PC-3 (cell line): ENCODE data around the gene TGFA. TPM values are rescaled to one million over a fixed set of nuclear protein-coding genes. Genes with fewer than 3 reads are reported as not detected.
A peak's percentile ranks its signal among the peaks of the same experiment; 100 is the strongest.

Experiments
- ATAC-seq: fragments of 200-7000 bp; cut with Tn5 transposase; 2 replicates; pipeline ENCODE4 v1.9.1; 2020; ENCODE audit warnings: mild to moderate bottlenecking, moderate library complexity
- BruUV-seq: library from RNA; stranded (reverse); fragments of 400-500 nt; replicated peaks from 2 replicates; lab custom pipeline; 2021; lab: Mats Ljungman, UMichigan
- CTCF ChIA-PET: fragments of 300-600 bp; sonication (Branson Sonifier 250); formaldehyde crosslinking; loops from one replicate; lab custom pipeline; 2022; ENCODE audit warnings: antibody characterized with exemption; lab: Charles Lee
- POLR2A ChIA-PET: fragments of 300-600 bp; sonication (Branson Sonifier 250); formaldehyde crosslinking; loops from one replicate; lab custom pipeline; 2022; ENCODE audit warnings: antibody characterized with exemption; ENCODE audit not compliant: unreplicated experiment; lab: Charles Lee
- DNase-seq: peaks from one replicate; pipeline ENCODE4 v3.0.0-alpha.2; 2015
- H2AFZ ChIP-seq: fragments of 300-600 bp; sonication (generic); 2 replicates; pipeline ENCODE4 v1.6.0; 2016; ENCODE audit warnings: antibody characterized with exemption, low read length
- H3F3A ChIP-seq: fragments of 300-600 bp; sonication (generic); one replicate; pipeline ENCODE4 v1.6.0; 2017; ENCODE audit warnings: antibody characterized with exemption, low read length, control low read depth, mild to moderate bottlenecking; ENCODE audit not compliant: unreplicated experiment
- H3K27ac ChIP-seq: fragments of 300-600 bp; sonication (generic); 2 replicates; pipeline ENCODE4 v1.5.1; 2016; ENCODE audit warnings: mild to moderate bottlenecking, low read length
- H3K27me3 ChIP-seq: fragments of 300-600 bp; sonication (generic); 2 replicates; pipeline ENCODE4 v1.6.1; 2016; ENCODE audit warnings: low read length, mixed read lengths
- H3K36me3 ChIP-seq: fragments of 300-600 bp; sonication (generic); 2 replicates; pipeline ENCODE4 v1.6.1; 2016; ENCODE audit warnings: low read depth, mixed run types, low read length, mixed read lengths
- H3K4me1 ChIP-seq: fragments of 300-600 bp; sonication (generic); 2 replicates; pipeline ENCODE4 v1.5.1; 2016; ENCODE audit warnings: low read length; ENCODE audit not compliant: insufficient read depth
- H3K4me2 ChIP-seq: fragments of 300-600 bp; sonication (generic); 2 replicates; pipeline ENCODE4 v1.6.0; 2016; ENCODE audit warnings: low read length
- H3K4me3 ChIP-seq: fragments of 300-600 bp; sonication (generic); 2 replicates; pipeline ENCODE4 v1.5.1; 2016; ENCODE audit warnings: mild to moderate bottlenecking, low read length, mixed read lengths
- H3K79me2 ChIP-seq: fragments of 300-600 bp; sonication (generic); 2 replicates; pipeline ENCODE4 v1.6.1; 2017; ENCODE audit warnings: low read length, mixed read lengths
- H3K9ac ChIP-seq: fragments of 300-600 bp; sonication (generic); 2 replicates; pipeline ENCODE4 v1.6.0; 2016; ENCODE audit warnings: mild to moderate bottlenecking, low read length
- H3K9me2 ChIP-seq: fragments of 300-600 bp; sonication (generic); replicated peaks from 2 replicates; pipeline ENCODE4 v1.6.1; 2016; ENCODE audit warnings: mixed run types, low read length, mixed read lengths
- H3K9me3 ChIP-seq: fragments of 300-600 bp; sonication (generic); 2 replicates; pipeline ENCODE4 v1.6.1; 2016; ENCODE audit warnings: low read length, mixed read lengths
- H4K20me1 ChIP-seq: fragments of 300-600 bp; sonication (generic); 2 replicates; pipeline ENCODE4 v1.6.1; 2016; ENCODE audit warnings: low read length, mixed read lengths
- CTCF ChIP-seq: fragments of 300-600 bp; sonication (generic); conservative IDR thresholded peaks from 2 replicates; pipeline ENCODE4 v1.5.1; 2017; ENCODE audit warnings: antibody characterized with exemption, low read depth, mild to moderate bottlenecking, low read length
- EZH2 ChIP-seq: fragments of 300-600 bp; sonication (generic); IDR thresholded peaks from one replicate; pipeline ENCODE4 v1.6.1; 2017; ENCODE audit warnings: antibody characterized with exemption, mild to moderate bottlenecking, low read length; ENCODE audit not compliant: unreplicated experiment
- EZH2phosphoT487 ChIP-seq: fragments of 300-600 bp; sonication (generic); IDR thresholded peaks from 2 replicates; pipeline ENCODE4 v1.6.1; 2018; ENCODE audit warnings: mild to moderate bottlenecking, antibody characterized with exemption, low read length, borderline replicate concordance
- intact Hi-C: fragments of 100-400 bp; cut with micrococcal nuclease; formaldehyde crosslinking; loops from 2 replicates; pipeline ENCODE4 v1.9.0; 2023
- total RNA-seq: library from RNA; depleted of rRNA; stranded (reverse); fragments of >200 nt; gene quantifications from 2 replicates; pipeline ENCODE4 v1.2.3, GENCODE V29; 2014

TGFA gene
- total RNA-seq, 1 experiment from 2014 or later = 45.0 TPM

GRCh38 chr2:70509565-70509964 is 44.1 kb downstream of the TGFA start:
- peak; percentile 37 for ATAC-seq

GRCh38 chr2:70508711-70509462 is 44.7 kb downstream of the TGFA start:
- Histone ChIP-seq H3K36me3 (peaks cover 30% of the 10 kb centered on the region; the same call in 1 of the 2 replicates), H3K9ac (peak overlapping the region; percentile 47), H3K9me2 (no peaks in the 10 kb centered on the region), H3F3A (peaks cover 7% of the 10 kb centered on the region), H3K4me3 (peak overlapping the region; percentile 27; the same call in 1 of the 2 replicates), H3K4me1 (peaks cover 39% of the 10 kb centered on the region), H3K27me3 (no peaks in the 10 kb centered on the region), H3K9me3 (no peaks in the 10 kb centered on the region), H2AFZ (no peak overlapping the region), H3K27ac (peak overlapping the region; percentile 91), H3K79me2 (peaks cover 71% of the 10 kb centered on the region), H4K20me1 (no peaks in the 10 kb centered on the region), H3K4me2 (peak overlapping the region; percentile 58)
- TF ChIP-seq EZH2phosphoT487 (no peak), EZH2 (no peak), CTCF (no peak)
- no TSS peak for BruUV-seq
- CTCF ChIA-PET = interaction anchor here (0.9 kb wide), 1 partner anchor 11 kb away, joined by 4 read pairs; no protein-coding TSS in a partner anchor
- ATAC-seq (peak; percentile 80), DNase-seq (peak; percentile 76)
- intact Hi-C loops = loop anchor here (2.0 kb wide), 1 partner anchor 16 kb away; no protein-coding TSS in a partner anchor
- POLR2A ChIA-PET = no interaction called here

More at GRCh38 chr2:70509565-70509964, 44.1 kb downstream of the TGFA start:
- H3K36me3 ChIP-seq = peaks cover 34% of the 10 kb centered on the region; the same call in 1 of the 2 replicates
- H3K9me3 ChIP-seq = no peaks in the 10 kb centered on the region
- BruUV-seq = no TSS peak
- H3K79me2 ChIP-seq = peaks cover 72% of the 10 kb centered on the region
- peak overlapping the region; percentile 27; the same call in 1 of the 2 replicates for H3K4me3 ChIP-seq
- peak; percentile 66 for DNase-seq
- H3K9me2 ChIP-seq = no peaks in the 10 kb centered on the region
- ChIA-PET POLR2A (no interaction called here), CTCF (interaction anchor here (0.9 kb wide), 1 partner anchor 12 kb away, joined by 4 read pairs; no protein-coding TSS in a partner anchor)
- no peaks in the 10 kb centered on the region for H4K20me1 ChIP-seq
- no peaks in the 10 kb centered on the region for H3K27me3 ChIP-seq
- H3K27ac ChIP-seq = peak overlapping the region; percentile 91
- TF ChIP-seq CTCF (no peak), EZH2 (no peak), EZH2phosphoT487 (no peak)
- peak overlapping the region; percentile 58 for H3K4me2 ChIP-seq
- H2AFZ ChIP-seq = no peak overlapping the region
- peaks cover 40% of the 10 kb centered on the region for H3K4me1 ChIP-seq
- peak overlapping the region; percentile 47 for H3K9ac ChIP-seq
- peaks cover 7% of the 10 kb centered on the region for H3F3A ChIP-seq
- intact Hi-C loops = loop anchor here (2.0 kb wide), 1 partner anchor 15 kb away; no protein-coding TSS in a partner anchor
